ENCODE measurements around the gene CXXC4.

Gene CXXC4

DNA sequence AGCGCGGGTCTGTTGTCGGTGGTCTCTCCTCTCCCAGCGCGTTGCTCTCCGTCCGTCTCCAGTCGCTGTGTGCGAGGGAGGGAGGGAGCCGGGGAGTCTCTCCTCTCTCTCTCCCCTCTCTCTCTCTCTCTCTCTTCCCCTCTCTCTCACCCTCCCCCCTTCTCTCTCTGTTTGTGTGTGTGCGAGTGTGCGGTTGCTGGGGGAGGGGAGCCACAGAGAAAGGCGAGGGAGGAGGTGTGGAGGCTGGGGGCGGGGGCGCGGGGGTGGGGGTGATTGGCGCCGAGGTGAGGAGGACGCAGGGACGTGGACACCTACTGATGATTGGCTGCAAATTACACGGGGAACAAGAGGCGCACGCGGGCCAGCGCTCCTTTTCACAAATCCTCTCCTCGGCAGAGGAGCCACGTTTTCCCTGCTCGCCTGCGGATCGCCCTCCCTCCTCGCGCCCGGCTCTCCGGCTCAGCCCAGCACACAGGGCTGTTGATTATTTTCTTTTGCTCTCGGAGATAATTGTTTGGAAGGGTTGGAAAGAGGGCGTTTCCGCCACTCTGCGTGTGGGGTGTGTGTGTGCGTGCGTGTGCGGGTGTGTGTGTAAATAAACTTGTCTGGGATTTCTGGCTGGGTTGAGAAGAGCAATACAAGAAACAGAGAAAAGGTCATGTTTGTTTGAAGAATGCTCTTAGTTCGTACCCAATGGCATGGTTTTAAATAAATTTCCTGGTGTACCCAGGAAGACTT is at the start of gene CXXC4:
TSS of gene CXXC4 (minus strand) at position 73 of the 738 bp plus-strand sequence. CDS start 3,092 bp downstream, outside the sequence.
- peak; percentile 85 for DNase-seq

DNA sequence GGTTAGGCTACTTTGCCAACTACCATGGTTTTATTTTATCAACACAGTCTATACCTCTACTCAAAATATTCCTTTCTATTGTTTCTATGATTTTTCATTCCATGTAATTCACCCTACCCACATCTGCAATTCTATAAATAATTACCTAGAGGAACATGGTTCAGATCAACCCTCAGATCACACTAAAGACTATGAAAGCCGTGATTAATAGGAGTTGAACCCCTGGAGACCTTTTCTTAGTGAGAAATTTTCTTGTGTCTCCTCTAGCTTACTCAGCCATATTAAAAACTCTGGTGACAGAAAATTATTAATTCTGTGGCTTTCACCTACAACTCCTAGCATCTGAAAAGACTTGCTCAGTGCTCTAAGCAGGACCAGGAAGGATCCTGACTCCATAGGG is 38.5 kb upstream of the CXXC4 start:
- no peak for DNase-seq

DNA sequence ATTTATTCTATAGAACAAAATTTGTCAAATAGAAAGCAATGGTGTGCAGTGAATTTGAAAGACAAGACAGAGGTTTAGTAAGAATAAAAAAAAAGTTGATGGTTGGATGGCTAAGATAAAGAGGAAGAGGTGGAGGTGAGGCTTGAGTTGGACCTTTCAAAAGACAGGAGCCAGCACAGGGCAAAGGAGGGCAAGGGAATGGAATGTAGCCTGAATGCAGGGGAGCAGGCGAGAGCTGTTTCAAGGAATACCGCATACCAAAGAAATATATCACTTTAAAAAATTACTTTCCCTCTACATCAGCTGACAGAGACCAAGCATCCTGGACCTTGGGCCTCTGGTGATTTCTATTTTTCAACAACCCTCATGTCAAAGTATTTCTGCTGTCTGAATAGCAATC is 38.0 kb upstream of the CXXC4 start:
- no peak for DNase-seq

DNA sequence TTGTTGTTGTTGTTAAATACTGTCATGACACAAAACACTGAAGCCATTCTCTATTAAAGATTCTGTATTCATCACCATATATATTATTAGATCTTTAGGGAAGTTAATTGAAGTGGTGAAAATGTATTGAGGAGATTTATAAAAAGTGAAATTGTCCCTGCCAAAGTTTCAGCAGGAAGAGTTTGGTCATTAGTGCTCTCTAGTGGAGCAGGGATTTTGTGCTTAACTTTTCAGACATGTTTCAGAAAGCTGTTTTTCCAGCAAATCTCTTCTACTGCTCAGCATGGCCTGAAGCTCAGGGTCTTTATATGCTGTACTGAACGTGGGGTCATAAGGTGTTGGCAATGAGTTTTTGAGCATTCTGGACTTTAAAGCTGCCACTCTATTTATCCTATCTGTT is 36.7 kb upstream of the CXXC4 start:
- no peak for DNase-seq

DNA sequence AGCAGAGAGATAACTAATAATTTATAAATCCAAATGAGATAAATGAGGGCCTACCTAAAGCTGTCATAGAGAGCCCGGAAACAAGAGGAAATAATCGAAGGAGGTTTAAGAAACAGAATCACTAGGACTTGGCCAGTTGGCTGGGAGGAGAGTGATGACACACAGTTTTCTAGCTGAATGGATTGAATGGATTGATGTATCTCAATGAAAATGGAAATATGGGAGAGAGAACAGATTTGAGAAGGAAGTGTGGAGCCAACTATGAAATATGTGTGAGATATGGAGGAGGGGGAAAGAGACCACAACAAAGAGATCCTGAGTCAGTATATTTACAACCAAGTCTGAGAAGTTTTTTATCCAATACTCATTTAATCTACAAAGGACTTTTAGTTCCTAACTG is 35.7 kb upstream of the CXXC4 start:
- no peak for DNase-seq

DNA sequence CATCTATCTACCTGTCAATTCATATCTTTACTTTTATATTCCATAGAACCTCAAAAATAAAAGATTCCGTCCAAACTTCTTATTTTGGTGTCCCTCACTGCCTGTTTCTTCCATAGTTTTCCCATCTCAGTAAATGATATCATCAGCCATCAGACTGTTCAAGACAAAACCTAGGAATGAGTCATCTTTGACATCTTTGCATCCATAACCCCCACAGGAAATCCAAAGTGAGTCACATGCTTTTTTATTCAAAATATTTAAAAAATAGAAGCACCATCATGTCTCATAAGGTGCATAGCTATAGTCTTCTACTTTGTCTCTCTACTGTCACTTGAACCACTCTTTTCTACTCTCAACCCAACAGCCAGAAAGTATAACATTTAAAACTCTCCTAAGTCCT is 29.9 kb upstream of the CXXC4 start:
- DNase-seq, result no peak

DNA sequence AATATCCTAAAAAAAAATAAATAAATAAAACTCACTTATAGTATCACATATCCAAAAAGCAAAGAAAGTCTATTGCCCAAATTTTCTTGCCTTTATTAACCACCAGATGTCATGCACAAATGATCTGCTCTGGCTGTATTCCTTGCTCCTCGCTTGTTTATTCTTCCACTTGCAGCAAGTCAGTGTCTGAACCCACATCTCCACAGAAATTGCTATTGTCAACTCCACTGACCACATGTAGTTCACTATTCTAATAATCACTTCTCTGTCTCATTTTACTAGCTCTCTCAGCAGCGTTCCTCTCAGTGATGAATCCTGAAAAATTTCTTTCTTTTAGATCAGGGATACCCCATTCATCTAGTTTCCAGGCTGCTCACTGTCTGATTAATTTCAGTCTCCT is 29.3 kb upstream of the CXXC4 start:
- no peak for DNase-seq

DNA sequence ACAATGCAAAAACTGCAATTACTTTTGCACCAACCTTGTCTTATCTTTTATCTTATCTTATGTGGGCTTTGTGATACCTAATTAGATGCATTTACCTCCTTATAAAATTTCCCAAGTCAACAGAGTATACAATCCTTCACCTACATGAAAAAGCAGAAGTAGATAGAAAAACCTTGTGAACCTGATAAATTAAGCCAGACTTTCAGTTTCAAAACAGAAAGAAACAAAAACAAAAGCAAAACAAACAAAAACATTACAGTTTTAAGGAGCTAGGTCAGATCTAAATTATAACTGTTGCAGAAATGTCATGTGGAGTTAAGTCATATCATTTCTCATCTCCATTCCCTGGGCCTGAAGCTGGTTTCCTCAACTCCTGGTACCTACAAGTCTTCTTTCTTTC is 24.9 kb upstream of the CXXC4 start:
- no peak for DNase-seq

DNA sequence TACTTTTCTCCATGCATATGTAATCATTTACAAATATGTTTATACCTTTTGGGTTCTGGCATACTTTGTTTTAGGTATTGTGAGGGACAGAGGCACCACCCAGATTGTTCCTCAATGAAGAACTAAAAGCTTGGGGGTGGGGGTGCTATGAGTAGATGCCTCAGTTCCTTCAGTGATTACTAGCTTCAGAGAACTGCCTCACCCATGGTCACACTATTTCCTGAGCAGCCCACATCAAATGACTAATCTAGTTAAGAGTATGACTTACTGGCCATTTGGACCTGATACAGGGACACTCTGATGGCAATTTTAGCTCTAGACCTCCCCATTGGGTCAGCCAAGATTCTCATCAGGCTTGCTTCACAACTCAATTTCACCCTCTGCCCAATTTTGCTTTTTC is 22.2 kb upstream of the CXXC4 start:
- no peak for DNase-seq

DNA sequence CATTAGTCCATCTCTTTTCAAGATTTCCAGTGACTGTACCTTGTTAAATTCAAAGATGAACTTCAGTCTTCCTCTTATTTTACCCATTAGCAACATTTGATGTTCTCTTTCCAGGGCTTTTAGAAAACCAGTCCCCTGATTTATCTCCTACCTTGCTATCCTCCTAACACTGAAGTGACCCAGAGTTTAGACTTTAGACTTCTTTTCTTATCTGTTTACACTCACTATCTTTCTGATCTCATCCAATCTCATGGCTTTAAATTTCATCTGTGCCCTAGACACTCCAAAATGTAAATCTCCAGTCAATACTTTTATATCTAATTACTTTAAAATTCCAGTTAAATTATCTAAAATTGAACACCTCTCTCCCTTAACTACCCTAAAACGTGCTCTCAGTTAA is 13.5 kb upstream of the CXXC4 start:
- no peak for DNase-seq

DNA sequence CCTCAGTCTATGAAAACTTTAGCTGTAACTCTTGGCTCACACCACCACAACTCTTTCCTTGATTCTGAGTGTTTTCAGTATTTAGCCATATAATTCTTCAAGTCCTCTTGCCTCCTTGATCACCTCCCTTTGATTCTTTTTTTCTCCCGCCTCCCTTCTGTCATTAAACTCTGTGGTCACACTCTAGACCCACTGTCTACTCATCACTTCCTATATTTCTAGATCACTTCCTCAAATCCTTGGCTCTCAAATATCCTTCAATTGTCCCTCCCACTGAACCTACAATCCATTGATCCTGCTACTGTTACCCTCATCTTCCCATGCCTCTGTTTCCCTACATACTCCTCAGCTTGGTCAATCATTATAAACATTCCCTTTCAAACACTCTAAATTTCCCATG is 12.4 kb upstream of the CXXC4 start:
- DNase-seq, result no peak

DNA sequence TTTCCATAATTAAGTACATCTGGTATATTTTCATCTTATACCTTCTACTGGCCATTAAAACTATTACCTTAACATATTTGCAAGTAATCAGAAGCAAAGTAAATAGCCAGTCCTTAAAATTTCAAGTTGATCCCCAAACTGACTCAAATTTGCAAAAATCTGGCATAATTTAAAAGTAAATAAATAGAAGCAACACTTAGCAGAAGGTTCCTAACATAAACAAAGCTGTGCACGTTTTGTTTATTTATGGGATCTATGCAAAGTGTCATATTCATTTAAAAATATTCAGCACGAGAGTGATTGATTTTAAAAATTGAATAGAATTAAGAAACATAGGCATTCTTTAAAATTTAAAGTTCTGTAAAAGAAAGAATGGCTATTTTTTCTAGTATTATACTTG is 9.8 kb upstream of the CXXC4 start:
- no peak for DNase-seq

DNA sequence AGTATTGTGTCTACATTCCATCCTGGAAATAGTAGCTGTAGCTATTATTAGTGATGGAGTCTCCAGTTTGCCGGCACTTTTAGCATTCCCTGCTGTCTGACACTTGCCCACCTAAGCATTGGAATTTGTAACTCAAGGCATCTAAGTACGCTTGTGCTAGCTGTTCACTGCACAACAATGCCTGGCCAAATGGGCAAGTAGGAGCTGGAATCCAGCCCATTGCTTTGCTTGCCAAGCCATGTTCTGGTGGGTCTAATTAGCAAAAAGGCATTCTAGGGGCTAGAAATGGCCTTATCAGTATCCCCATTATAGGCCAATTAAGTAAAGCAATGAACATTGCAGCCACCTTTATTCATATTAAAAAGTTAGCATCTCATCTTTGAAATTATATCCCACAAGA is 7.8 kb upstream of the CXXC4 start:
- no peak for DNase-seq

DNA sequence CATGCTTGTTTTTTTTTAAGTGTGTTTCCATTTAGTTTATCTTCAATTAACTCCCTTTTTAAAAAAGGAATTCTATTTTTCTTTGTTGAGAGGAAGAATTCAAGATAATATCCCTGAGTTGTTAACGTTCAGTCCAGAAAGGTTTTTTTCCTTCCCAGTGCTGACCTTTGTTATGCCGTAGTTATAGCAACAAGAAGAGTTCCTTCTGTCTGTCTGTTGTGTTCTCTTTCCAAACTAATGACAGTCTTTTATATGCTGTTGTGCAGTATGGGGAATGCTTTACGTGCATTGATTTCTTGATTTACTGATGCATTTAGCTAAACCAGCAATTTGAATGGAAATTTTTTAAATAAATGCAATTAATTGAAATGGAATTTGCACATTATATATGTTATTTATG is 6.6 kb upstream of the CXXC4 start:
- no peak for DNase-seq

DNA sequence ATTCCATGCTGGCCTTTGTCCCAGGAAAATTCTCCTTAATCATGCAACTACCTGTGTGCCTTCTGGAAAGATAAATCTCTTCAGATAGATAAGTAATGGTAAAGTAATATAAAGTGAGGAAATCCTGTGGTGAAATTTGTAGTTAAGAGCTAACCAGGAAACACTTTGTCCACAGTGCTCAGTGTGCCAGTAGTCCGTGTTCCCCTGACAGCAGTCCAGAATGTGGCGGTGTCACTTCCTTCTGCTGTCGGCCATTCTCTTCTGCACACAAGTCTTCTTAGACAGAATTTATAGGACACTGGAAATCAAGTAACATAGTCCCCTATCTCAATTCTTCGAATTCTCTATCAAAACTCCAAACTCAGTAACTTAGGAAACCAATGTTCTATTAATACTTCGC is 5.7 kb upstream of the CXXC4 start:
- DNase-seq, result no peak

DNA sequence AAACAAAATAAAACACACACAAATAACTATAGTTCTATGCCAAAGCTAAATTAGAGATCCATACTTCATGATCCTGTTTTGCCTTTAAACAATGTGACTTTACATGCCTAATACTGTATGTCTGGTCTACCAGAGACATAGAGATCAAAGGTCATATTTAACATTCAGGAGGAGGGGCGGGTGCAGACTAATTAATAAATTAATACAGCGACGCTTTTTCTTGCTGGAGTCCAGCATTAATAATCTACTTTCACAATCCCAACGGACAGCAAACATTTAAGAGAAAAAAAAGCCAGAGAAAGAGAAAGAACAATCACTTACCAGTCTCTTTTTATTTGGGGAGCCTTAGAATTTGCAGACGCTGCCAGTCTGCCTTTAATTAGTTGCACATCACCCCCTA is 509 bp downstream of the CXXC4 start:
- DNase-seq, result no peak

DNA sequence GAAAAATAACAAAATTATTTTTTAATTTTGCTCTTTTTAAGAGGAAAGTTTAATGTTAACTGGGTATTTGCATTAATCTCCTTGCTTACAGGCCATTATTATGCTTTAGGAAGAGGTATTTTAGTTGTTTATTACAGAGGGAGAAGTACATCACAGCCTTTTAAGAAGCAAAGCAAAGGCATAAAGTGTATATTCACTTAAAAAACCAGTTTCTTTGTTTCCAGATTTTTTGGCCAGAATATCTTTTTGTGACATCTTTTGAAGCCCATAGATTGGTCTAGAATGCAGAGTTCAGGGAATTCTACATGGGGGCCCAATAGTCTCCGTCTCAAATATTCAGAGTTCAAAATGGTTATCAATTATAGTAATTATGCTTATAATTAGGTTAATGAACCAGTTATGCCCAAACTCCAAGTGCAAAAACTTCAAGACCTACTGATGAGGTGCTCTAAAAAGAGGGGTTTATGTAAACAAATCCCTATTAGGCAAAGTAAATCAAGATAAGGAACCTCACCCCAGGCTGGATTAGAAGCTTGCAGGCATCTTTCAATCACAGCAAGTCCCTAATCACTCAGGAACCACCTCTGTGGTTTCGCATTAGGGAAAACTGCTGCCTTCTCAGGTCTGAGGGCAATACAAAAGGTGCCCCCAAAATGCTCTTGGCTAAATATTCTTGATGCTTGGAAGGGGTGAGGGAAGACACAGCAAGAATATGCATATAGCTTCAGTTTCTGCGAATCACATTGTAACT is 1.4 kb downstream of the CXXC4 start:
- no peak for DNase-seq

DNA sequence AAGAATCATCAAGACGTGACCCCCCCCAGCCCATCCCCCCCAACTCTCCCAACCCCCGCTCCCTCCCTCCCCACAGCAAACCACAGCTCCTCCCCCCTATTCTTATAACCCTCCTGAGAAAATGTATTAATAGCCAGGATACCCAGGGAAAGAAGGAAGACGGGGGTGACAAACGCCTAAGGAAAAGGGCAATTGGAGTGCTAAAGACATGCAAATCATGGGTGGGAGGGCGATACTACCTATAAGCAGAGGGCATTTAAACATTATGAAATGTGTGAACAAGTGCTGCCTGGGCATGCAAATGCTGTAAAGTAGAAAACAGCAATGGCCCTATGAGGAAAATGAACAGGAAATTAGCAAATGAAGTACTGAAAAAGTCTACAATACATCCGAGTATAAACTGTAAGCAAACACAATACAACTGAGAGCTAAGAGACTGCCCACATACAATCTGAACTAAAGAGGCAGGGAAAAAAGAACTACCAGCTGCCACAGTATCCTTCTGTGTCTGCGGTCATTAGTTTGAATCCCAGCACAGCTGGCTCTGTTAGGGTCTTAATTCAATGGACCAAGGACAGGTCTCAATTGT is 2.4 kb downstream of the CXXC4 start:
- peak; percentile 44 for DNase-seq

DNA sequence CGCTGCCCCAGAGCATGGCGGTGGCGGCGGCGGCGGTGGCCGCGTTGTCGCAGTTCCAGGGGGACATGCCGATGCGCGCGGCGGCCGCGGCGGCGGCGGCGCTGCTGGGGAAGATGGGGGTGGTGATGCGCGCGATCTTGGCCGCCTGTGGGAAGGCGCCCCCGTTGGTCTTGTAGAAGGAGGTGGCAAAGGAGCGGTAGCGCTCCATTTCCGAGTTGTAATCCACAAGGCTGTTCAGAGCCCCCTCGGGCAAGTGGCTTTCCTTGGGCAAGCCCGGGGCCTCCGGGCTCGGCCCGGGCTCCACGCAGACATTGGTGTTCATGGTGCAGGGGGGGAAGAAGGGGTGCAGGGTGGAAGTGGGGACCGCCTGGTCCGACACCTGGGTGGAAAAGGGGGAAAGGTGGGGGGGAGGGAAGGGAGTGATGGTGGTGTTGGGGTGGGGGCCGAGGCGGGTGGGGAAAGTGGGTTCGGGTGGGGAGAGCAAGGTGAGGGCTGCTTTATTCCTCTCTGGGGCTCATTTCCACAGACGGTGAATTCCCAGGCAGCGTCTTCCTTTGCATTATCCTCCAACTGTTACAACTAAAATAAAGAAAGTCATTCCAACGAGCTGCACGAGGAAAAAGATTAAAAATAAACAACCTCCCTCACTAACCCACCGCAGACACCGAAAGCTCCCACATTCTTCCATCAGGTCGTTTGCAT is 3.1 kb downstream of the CXXC4 start:
- DNase-seq, result no peak

DNA sequence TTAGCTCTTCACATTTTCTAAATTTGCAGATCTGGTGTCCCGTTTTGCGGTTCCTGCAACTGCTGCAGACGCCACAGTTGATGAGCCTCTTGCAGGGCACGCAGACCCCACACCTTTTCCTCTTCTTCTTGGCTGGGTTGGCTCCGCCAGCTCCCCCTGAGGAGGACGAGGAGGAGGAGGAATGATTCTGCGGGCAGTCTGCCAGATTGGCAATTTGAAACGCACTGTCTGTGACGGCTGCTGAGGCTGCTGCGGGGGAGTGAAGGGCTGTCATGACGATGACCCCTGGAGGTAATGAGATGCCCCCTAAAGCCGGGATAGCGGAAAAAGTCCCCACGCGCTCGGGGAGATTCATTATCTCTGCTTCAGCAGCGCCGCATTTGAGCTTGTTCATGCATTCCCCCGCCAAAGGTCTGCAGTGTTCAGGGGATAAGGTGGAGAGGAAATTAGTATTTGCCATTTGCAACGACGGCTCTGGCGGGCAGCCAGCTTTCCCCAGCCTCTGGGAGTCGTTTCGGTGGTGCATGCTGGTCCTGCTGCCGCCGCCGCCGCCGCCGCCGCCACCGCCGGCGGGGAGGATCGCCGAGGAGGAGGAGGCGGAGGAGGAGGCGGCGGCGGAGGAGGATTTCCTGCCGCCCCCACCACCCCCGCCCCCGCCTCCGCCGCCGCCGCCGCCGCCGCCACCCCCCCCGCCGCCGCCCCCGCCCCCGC is 3.8 kb downstream of the CXXC4 start:
- DNase-seq, result peak; percentile 90

DNA sequence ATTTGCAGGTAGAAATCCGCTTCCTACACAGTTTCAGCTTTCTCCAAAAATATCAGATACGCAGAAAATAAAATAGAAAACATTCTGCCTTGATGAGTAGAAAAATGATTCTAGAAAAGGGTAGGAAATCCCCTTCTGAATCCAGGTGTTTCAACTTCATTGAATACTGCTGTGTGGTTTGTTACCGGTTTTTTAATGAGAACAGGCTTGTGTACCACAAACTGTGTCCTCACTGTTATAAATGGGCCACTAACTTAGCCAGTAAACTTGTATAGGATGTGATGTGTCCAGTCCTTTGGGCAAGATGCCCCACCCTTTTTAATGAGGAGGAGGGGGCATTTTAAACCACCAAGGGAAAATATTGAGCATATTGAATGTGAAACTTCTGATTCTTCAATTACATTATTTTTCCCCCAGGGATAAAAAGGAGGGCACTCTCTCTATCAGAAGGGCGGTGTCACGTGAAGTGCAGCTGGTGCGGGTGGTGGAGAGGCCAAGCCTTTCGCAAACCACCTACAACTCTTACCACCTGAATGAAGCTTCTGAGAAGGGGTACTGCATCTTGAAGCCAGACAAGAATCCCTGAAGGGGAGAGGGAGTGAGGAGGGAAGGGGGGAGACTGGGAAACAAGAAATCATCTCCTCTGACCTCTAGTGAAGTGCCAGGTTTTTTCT is 4.5 kb downstream of the CXXC4 start:
- DNase-seq, result no peak

DNA sequence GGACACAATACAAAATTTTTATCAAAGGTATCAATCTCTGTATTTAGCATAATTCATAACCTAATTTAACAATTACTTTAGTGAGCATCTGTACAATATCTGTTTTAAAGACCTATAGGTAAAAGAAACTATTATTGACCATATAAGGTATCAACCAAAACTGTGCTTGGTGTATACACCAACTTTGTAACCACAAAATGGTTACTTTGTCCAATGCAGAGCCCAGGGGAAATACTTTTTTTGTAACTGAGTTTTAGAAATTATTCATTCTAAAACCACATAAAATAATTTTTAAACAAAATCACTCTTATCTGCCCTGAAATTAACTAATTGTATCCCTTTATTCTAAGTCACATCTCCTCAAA is 5.0 kb downstream of the CXXC4 start:
- no peak for DNase-seq

DNA sequence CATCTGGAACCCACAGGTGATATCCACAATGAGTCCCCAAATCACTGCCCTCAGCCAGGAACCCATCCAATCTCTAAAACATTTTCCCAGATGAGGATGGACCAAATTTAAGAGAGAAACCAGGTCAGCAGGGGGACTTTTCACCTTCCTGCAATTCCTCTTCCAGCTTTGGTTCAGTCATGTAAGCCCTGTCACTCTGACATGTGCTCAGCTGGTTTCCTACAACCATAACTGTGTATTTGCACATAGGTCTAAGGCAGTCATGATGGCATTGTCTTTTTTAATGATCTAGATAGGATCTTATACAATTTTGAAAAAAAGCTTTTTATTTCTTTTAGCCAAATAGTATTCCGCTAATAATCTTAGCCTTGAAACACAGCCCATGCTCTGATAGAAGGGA is 6.5 kb downstream of the CXXC4 start:
- DNase-seq, result no peak
